Measurements from ENCODE around the gene HOXC9.

DNA sequence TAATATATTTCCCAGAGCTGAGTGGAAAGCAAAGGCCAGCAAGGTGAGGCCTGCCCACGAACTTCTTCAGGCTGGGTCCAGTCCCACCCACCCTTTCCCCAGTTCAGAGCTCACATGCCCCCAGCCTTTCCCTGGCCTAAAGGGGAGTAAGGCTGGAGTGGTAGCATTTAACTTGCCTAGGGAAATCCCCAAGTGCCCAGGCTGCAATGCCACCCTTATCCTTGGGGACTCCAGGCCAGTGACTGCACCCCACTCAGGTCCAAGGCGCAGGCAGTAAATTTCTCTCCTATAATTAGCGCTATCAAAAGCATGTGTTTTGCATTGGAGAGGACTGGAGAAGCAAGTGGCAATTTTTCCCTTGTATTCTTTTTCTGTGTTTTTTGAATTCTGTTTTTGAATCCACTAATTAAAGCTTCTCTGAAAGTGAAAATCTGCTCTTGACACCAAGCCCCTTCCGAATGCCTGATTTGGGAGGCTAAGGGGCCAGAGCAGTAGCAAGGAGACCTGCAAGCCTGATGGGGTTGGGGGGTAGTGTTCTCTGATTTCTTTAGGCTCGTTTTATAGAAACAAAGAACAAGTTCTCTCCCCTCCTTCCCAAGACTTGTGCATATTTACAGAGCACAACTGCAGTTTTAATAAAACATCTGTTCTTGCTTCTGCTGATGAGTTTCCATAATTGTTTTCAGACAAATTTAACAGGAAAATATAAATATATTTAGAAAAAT is 24.8 kb downstream of the HOXC9 start:
- TF ChIP-seq POLR2A (IDR thresholded peaks at IDR 0.05; ENCODE audit: borderline replicate concordance, extremely low read depth, insufficient read depth, insufficient read length) (no peak), ZNF274 (IDR thresholded peaks at IDR 0.05; ENCODE audit: low read depth, low read length) (no peak)

Data from HCT116 (cell line).